GM12874 (cell line): ENCODE data around the gene RALGAPA2.

ENCODE experiments used
- TF ChIP-seq, protein P1 (sequence below): IDR thresholded peaks from 2 replicates; pipeline ENCODE4 v1.5.1; 2011; ENCODE audit warnings: low read depth, mild to moderate bottlenecking, control low read depth, low read length, moderate library complexity; ENCODE audit not compliant: insufficient read depth

The RALGAPA2 gene

DNA sequence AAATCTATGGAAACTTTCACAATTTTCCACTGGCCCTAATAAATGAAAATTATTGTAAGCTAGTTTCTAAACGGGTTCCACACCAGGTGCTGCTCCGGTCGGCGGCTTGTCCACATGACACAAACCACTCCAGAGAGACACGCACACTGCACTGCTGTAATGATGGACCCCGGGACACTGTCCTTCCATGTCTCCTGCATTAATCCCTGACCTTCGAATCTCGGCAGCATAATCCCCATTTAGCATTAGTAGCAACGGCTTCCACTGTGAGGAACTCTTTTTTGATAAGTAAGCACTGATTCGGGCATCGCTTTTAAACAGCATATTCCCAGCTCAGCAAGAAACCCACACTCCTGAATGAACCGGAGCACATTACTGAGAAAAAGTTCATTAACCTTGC is 301.0 kb downstream of the RALGAPA2 start:
- TF ChIP-seq, protein P1, sequence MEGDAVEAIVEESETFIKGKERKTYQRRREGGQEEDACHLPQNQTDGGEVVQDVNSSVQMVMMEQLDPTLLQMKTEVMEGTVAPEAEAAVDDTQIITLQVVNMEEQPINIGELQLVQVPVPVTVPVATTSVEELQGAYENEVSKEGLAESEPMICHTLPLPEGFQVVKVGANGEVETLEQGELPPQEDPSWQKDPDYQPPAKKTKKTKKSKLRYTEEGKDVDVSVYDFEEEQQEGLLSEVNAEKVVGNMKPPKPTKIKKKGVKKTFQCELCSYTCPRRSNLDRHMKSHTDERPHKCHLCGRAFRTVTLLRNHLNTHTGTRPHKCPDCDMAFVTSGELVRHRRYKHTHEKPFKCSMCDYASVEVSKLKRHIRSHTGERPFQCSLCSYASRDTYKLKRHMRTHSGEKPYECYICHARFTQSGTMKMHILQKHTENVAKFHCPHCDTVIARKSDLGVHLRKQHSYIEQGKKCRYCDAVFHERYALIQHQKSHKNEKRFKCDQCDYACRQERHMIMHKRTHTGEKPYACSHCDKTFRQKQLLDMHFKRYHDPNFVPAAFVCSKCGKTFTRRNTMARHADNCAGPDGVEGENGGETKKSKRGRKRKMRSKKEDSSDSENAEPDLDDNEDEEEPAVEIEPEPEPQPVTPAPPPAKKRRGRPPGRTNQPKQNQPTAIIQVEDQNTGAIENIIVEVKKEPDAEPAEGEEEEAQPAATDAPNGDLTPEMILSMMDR, result no peak

DNA sequence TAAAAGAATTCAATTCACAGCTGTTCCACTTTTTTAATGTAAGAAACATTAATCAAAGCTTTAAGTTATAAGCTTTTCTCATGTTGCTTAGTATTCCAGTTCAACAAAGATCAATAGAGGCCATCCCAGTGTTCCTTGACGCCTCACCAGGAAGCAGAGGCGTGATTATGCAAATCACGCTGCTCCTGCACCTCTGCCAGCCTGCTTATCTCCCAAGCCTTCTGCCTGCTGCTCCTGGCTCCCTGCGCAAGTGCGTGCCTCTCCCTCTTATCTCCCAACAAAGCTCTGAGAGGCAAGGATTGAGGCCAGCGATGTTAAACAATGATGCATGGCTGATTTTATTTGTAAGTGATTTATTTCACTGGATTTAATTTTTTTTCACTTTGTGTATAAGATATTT is 301.8 kb downstream of the RALGAPA2 start:
- TF ChIP-seq, protein P1, result no peak

DNA sequence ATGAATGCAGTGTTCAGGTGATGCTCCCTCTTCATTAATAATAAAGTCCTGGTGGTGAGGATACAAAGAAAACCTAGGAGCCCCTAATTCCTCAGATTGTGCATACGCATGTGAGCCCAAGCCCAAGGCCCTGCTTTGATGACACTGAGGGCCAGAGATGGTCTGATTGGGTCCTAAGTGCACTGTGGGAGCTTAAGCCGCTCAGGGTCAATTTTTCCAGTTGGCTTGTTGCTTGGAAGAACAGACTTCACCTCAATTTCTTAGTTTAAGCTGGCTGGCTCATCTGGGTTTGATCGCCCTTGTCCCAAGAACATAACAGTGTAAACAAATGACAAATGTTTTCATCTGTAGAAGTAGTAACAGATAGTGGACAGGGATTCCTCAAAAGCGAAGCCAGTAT is 303.1 kb downstream of the RALGAPA2 start:
- TF ChIP-seq, protein P1, result no peak

GRCh38 chr20:20407891-20408805 is 304.3 kb downstream of the RALGAPA2 start:
- TF ChIP-seq, protein P1, result no peak

- TF ChIP-seq, protein P1, result no peak
Observed at GRCh38 chr20:20406306-20406705, 306.1 kb downstream of the RALGAPA2 start.

DNA sequence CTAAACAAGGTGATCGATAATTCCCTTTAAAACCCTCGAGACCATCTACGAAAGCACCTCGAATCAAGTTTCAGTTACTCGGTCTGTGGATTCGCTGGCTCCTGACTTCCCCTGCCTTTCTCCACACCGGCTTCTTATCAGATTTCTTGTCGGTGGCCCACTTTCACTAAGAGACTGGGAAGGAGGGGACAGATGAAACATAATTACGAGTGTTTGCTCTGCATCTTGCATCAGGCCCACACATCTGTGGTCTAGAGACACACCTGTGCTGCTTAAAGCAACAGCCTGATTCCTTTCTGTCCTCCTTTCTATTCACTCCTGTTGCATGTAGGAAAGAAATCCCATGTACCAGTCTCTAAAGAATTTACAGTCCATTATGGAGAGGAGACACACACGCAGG is 306.8 kb downstream of the RALGAPA2 start:
- TF ChIP-seq, protein P1, result no peak

DNA sequence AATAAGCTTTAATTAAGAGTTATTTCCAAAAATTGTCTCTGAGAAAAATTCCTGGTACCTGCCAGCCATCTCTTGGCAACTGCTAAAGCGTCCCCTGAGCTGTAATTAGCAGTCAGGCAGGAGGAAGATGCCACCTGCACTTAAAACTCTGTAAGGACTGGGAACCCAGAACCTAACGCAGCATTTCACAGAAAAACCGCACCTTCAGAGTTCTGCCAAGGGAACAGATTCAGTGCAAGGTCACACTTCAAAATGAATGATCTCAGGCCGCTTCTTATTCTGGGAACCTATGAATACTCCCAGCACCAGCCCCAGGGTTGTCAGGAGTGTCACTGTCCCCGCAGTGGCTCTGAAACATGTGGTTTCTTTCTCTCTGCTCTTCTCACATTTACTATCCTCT is 307.8 kb downstream of the RALGAPA2 start:
- TF ChIP-seq, protein P1, result no peak
